Measurements from ENCODE around the gene KCNK13.

The KCNK13 gene

DNA sequence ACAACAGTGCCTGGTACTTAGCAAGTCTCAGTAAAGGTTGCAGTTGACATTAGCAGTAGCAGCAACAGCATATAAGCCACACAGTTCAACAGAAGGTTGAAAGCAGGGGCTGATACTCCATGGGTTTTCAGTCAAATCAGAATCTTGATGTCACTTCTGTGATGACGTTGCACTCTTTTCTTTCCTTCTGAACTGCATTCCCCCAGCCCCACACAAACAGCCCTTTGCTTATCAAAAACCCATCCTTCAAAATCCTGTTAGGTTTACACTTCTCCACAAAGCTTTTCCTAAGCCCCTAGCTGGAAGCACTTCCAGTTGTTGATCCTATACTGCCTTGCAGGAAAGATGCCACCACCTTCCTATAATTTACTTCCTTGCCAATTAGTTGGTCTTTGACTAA, 34.0 kb upstream of the KCNK13 start:
- Mint-ChIP-seq H3K4me1 (no peaks in the 10 kb centered on the region), H3K27me3 (ENCODE audit: low read depth) (no peaks in the 10 kb centered on the region), H3K4me3 (no peak overlapping the region), H3K36me3 (ENCODE audit: low read depth) (peaks cover 60% of the 10 kb centered on the region), H3K27ac (no peak overlapping the region), H3K9me3 (no peaks in the 10 kb centered on the region)
- TF ChIP-seq, protein P1, sequence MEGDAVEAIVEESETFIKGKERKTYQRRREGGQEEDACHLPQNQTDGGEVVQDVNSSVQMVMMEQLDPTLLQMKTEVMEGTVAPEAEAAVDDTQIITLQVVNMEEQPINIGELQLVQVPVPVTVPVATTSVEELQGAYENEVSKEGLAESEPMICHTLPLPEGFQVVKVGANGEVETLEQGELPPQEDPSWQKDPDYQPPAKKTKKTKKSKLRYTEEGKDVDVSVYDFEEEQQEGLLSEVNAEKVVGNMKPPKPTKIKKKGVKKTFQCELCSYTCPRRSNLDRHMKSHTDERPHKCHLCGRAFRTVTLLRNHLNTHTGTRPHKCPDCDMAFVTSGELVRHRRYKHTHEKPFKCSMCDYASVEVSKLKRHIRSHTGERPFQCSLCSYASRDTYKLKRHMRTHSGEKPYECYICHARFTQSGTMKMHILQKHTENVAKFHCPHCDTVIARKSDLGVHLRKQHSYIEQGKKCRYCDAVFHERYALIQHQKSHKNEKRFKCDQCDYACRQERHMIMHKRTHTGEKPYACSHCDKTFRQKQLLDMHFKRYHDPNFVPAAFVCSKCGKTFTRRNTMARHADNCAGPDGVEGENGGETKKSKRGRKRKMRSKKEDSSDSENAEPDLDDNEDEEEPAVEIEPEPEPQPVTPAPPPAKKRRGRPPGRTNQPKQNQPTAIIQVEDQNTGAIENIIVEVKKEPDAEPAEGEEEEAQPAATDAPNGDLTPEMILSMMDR (IDR thresholded peaks at IDR 0.05; ENCODE audit: unreplicated experiment in 3 of 3) = no peak

DNA sequence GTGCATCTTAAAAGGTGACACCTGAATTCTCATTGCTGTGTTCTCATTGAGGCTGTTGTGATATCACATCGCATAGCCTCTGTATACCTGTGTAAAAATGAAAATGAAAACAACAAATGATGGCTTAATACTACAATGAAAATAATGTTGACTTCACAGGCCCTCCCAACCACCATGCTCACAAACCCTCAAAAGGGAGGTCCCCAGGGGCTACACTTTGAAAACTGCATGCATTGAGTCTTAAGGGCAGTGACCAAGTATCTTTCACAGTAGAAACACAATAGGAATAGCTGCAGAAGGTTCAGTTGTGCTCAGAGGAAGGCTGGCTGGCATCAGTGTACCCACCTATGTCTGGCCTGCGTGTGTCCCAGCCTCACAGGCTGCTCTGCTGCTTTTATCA, 27.6 kb upstream of the KCNK13 start:
- Mint-ChIP-seq H3K9me3 (no peaks in the 10 kb centered on the region), H3K4me3 (no peak overlapping the region), H3K27me3 (ENCODE audit: low read depth) (no peaks in the 10 kb centered on the region), H3K36me3 (ENCODE audit: low read depth) (peaks cover 71% of the 10 kb centered on the region), H3K4me1 (no peaks in the 10 kb centered on the region), H3K27ac (no peak overlapping the region)
- TF ChIP-seq, protein P1 (IDR thresholded peaks at IDR 0.05; ENCODE audit: unreplicated experiment in 3 of 3) = no peak

- no peaks in the 10 kb centered on the region for H3K9me3 Mint-ChIP-seq
- TF ChIP-seq, protein P1 (IDR thresholded peaks at IDR 0.05; ENCODE audit: unreplicated experiment in 3 of 3) = no peak
- no peaks in the 10 kb centered on the region for H3K27me3 Mint-ChIP-seq (ENCODE audit: low read depth)
These were observed 26.8 kb upstream of the KCNK13 start for GRCh38 chr14:90034835-90035525.

DNA sequence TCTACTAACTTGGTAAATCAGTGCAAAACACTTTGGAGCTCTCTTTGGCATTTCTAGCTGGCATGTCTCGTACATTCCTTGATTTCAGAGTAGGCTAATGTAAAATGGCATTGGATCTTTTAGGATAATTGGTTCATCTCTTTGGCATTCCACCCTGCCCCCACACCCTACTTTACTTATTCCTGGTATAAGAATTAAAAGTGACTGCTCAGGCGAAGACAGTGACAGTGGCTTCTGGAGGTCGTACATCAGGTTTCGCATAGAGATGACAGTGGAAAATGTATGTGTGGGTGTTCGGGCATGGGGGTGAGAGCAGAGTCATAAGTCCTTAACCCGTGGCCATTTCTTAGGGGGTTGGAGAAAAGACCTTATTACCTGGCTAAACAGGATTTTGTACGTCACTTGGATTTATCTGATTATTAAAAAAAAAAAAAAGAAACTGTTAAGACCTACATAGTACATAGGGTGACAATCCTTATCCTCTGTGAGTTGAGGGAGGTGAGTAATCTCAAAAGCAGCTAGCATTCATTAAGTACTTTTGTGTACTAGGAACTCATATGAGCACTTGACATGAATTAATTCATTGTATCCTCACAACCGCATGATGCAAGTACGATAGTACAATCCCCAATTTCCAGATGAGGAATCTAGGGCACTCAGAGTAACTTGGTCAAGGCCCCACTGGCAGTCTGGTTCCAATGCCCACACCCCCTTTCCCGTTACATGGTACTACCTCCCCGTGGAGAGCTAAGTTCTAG, 22.4 kb upstream of the KCNK13 start:
- Mint-ChIP-seq H3K27me3 (ENCODE audit: low read depth) (no peaks in the 10 kb centered on the region), H3K9me3 (no peaks in the 10 kb centered on the region), H3K27ac (no peak overlapping the region), H3K4me3 (no peak overlapping the region), H3K4me1 (peaks cover 22% of the 10 kb centered on the region), H3K36me3 (ENCODE audit: low read depth) (peaks cover 59% of the 10 kb centered on the region)
- TF ChIP-seq, protein P1 (IDR thresholded peaks at IDR 0.05; ENCODE audit: unreplicated experiment in 3 of 3) = no peak

More at GRCh38 chr14:90034835-90035525, 26.8 kb upstream of the KCNK13 start:
- Mint-ChIP-seq H3K27ac (no peak overlapping the region), H3K36me3 (ENCODE audit: low read depth) (peaks cover 75% of the 10 kb centered on the region), H3K4me3 (no peak overlapping the region), H3K4me1 (no peaks in the 10 kb centered on the region)

GRCh38 chr14:90040411-90040810, 21.4 kb upstream of the KCNK13 start:
- H3K4me1 Mint-ChIP-seq = peaks cover 22% of the 10 kb centered on the region
- TF ChIP-seq, protein P1 (IDR thresholded peaks at IDR 0.05; ENCODE audit: unreplicated experiment in 3 of 3) = no peak
- peaks cover 52% of the 10 kb centered on the region for H3K36me3 Mint-ChIP-seq (ENCODE audit: low read depth)
- no peak overlapping the region for H3K4me3 Mint-ChIP-seq
- H3K9me3 Mint-ChIP-seq = no peaks in the 10 kb centered on the region
- no peak overlapping the region for H3K27ac Mint-ChIP-seq
- no peaks in the 10 kb centered on the region for H3K27me3 Mint-ChIP-seq (ENCODE audit: low read depth)

Data from nephron (organoid).